ENCODE data around the gene KRT32. TPM values are rescaled to one million over a fixed set of nuclear protein-coding genes. Genes with fewer than 3 reads are reported as not detected.

KRT32 gene
- total and polyA plus RNA-seq, 9 of the 15 experiments (the other 6 are each of a cell fraction or from before 2014, with no cell fraction given) = not detected

GRCh38 chr17:41418116-41418860 is 48.9 kb downstream of the KRT32 start (continued):
- TF ChIP-seq, protein P1, sequence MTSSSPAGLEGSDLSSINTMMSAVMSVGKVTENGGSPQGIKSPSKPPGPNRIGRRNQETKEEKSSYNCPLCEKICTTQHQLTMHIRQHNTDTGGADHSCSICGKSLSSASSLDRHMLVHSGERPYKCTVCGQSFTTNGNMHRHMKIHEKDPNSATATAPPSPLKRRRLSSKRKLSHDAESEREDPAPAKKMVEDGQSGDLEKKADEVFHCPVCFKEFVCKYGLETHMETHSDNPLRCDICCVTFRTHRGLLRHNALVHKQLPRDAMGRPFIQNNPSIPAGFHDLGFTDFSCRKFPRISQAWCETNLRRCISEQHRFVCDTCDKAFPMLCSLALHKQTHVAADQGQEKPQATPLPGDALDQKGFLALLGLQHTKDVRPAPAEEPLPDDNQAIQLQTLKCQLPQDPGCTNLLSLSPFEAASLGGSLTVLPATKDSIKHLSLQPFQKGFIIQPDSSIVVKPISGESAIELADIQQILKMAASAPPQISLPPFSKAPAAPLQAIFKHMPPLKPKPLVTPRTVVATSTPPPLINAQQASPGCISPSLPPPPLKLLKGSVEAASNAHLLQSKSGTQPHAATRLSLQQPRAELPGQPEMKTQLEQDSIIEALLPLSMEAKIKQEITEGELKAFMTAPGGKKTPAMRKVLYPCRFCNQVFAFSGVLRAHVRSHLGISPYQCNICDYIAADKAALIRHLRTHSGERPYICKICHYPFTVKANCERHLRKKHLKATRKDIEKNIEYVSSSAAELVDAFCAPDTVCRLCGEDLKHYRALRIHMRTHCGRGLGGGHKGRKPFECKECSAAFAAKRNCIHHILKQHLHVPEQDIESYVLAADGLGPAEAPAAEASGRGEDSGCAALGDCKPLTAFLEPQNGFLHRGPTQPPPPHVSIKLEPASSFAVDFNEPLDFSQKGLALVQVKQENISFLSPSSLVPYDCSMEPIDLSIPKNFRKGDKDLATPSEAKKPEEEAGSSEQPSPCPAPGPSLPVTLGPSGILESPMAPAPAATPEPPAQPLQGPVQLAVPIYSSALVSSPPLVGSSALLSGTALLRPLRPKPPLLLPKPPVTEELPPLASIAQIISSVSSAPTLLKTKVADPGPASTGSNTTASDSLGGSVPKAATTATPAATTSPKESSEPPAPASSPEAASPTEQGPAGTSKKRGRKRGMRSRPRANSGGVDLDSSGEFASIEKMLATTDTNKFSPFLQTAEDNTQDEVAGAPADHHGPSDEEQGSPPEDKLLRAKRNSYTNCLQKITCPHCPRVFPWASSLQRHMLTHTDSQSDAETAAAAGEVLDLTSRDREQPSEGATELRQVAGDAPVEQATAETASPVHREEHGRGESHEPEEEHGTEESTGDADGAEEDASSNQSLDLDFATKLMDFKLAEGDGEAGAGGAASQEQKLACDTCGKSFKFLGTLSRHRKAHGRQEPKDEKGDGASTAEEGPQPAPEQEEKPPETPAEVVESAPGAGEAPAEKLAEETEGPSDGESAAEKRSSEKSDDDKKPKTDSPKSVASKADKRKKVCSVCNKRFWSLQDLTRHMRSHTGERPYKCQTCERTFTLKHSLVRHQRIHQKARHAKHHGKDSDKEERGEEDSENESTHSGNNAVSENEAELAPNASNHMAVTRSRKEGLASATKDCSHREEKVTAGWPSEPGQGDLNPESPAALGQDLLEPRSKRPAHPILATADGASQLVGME (CRISPR knock-in tag; IDR thresholded peaks at IDR 0.05) = no peak
- TF ChIP-seq CHD4 (IDR thresholded peaks at IDR 0.05; ENCODE audit: insufficient read depth, insufficient replicate concordance, low read depth, low read length, poor library complexity, severe bottlenecking) = no peak
- TF ChIP-seq FOXP4 (CRISPR knock-in tag; IDR thresholded peaks at IDR 0.05; ENCODE audit: borderline replicate concordance) = no peak
- TF ChIP-seq, protein P2, sequence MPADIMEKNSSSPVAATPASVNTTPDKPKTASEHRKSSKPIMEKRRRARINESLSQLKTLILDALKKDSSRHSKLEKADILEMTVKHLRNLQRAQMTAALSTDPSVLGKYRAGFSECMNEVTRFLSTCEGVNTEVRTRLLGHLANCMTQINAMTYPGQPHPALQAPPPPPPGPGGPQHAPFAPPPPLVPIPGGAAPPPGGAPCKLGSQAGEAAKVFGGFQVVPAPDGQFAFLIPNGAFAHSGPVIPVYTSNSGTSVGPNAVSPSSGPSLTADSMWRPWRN (IDR thresholded peaks at IDR 0.05; ENCODE audit: low read depth) = no peak
- TF ChIP-seq HOXB6 (CRISPR knock-in tag; IDR thresholded peaks at IDR 0.05; ENCODE audit: borderline replicate concordance) = no peak
- TF ChIP-seq ZNF263 (CRISPR knock-in tag; IDR thresholded peaks at IDR 0.05; ENCODE audit: borderline replicate concordance) = no peak
- no peak for TF ChIP-seq STAT6 (CRISPR knock-in tag; IDR thresholded peaks at IDR 0.05)
- TF ChIP-seq ZNF324 (CRISPR knock-in tag; IDR thresholded peaks at IDR 0.05) = no peak
- TF ChIP-seq EWSR1 (IDR thresholded peaks at IDR 0.05; ENCODE audit: borderline replicate concordance, low read depth, partially characterized antibody) = no peak
